Kidney epithelial cell (primary cell): ENCODE results near the gene MAP7D2. TPM values are rescaled to one million over a fixed set of nuclear protein-coding genes. Genes with fewer than 3 reads are reported as not detected.

Source experiments
- DNase-seq: peaks from one replicate; pipeline ENCODE4 v3.0.0-alpha.2; 2010; ENCODE audit warnings: low read depth
- H3K27me3 ChIP-seq: 2 replicates; pipeline ENCODE4 v1.6.0; 2011; ENCODE audit warnings: low read length; ENCODE audit not compliant: control insufficient read depth, insufficient read depth
- H3K36me3 ChIP-seq: 2 replicates; pipeline ENCODE4 v1.5.1; 2011; ENCODE audit warnings: low read length; ENCODE audit not compliant: control insufficient read depth, insufficient read depth
- H3K4me3 ChIP-seq: 2 replicates; pipeline ENCODE4 v1.5.1; 2011; ENCODE audit warnings: low read depth, mild to moderate bottlenecking, control low read depth, low read length
- CTCF ChIP-seq: IDR thresholded peaks from 2 replicates; pipeline ENCODE4 v1.5.1; 2011; ENCODE audit warnings: mild to moderate bottlenecking, moderate library complexity, low read length, control low read depth, inconsistent platforms; ENCODE audit not compliant: insufficient read depth, poor library complexity, severe bottlenecking
- total RNA-seq: library from RNA; depleted of rRNA; stranded (reverse); fragments of >200 nt; gene quantifications from 2 replicates; pipeline ENCODE4 v1.2.3, GENCODE V29; 2015

The MAP7D2 gene
- total RNA-seq, 1 donor from 2014 or later: 2.0 TPM

- no peak for TF ChIP-seq CTCF
- peak; percentile 9 for DNase-seq
- Histone ChIP-seq H3K36me3 (no peaks in the 10 kb centered on the region), H3K27me3 (no peaks in the 10 kb centered on the region), H3K4me3 (no peak overlapping the region)
Measured at GRCh38 chrX:20029728-20030127, 87.0 kb downstream of the MAP7D2 start.

GRCh38 chrX:20028588-20028987 is 88.1 kb downstream of the MAP7D2 start:
- Histone ChIP-seq H3K4me3 (no peak overlapping the region), H3K27me3 (no peaks in the 10 kb centered on the region), H3K36me3 (no peaks in the 10 kb centered on the region)
- no peak for DNase-seq
- no peak for TF ChIP-seq CTCF

- H3K4me3 ChIP-seq: no peak overlapping the region
- peak; percentile 31 for DNase-seq
- no peaks in the 10 kb centered on the region for H3K27me3 ChIP-seq
- no peaks in the 10 kb centered on the region for H3K36me3 ChIP-seq
- TF ChIP-seq CTCF: no peak
Measured at GRCh38 chrX:20026278-20026677, 90.4 kb downstream of the MAP7D2 start.

- no peak for TF ChIP-seq CTCF
- H3K36me3 ChIP-seq: no peaks in the 10 kb centered on the region
- H3K4me3 ChIP-seq: no peak overlapping the region
- no peak for DNase-seq
- no peaks in the 10 kb centered on the region for H3K27me3 ChIP-seq
Measured at GRCh38 chrX:20019672-20020365, 96.9 kb downstream of the MAP7D2 start.

GRCh38 chrX:20016616-20016945 is 100.1 kb downstream of the MAP7D2 start:
- no peak for DNase-seq
- Histone ChIP-seq H3K27me3 (no peaks in the 10 kb centered on the region), H3K36me3 (no peaks in the 10 kb centered on the region), H3K4me3 (no peak overlapping the region)
- no peak for TF ChIP-seq CTCF
